AG04450 (cell line): ENCODE measurements around the gene CNEP1R1. TPM values are rescaled to one million over a fixed set of nuclear protein-coding genes. Genes with fewer than 3 reads are reported as not detected.
"Not testable (repeated sequence)": the region's sequence is repeated elsewhere in the genome, so short reads cannot be mapped to it uniquely, and the experiment has no call there.

Experiments
- CTCF ChIA-PET: fragments of 300-600, 350-600 bp; formaldehyde crosslinking; extraction: SDS; loops from one replicate; lab custom pipeline; 2022; ENCODE audit warnings: antibody characterized with exemption, inconsistent platforms; lab: Charles Lee
- POLR2A ChIA-PET: fragments of 350-600 bp; formaldehyde crosslinking; extraction: SDS; loops from one replicate; lab custom pipeline; 2021; ENCODE audit warnings: antibody characterized with exemption, inconsistent platforms; lab: Yijun Ruan, JAX
- DNase-seq: peaks from one replicate; pipeline ENCODE4 v3.0.0-alpha.2; 2011; ENCODE audit warnings: low read depth, low spot score
- H3K27ac ChIP-seq: one replicate; pipeline ENCODE4 v1.5.1; 2012; ENCODE audit warnings: low read depth, low read length, control low read depth
- H3K27me3 ChIP-seq: one replicate; pipeline ENCODE4 v1.6.0; 2012; ENCODE audit warnings: low read length; ENCODE audit not compliant: control insufficient read depth, insufficient read depth
- H3K4me3 ChIP-seq: 2 replicates; pipeline ENCODE4 v1.5.1; 2011; ENCODE audit warnings: mild to moderate bottlenecking, low read depth, low read length, control low read depth
- H3K9me3 ChIP-seq: 2 replicates; pipeline ENCODE4 v1.5.1; 2012; ENCODE audit warnings: low read length; ENCODE audit not compliant: control insufficient read depth, insufficient read depth
- polyA plus RNA-seq: library from polyadenylated mRNA; depleted of rRNA; stranded (reverse); fragments of >200 nt; gene quantifications from 2 replicates; pipeline ENCODE4 v1.2.3, GENCODE V29; 2011
- TF ChIP-seq, protein P1 (sequence below): IDR thresholded peaks from 2 replicates; pipeline ENCODE4 v1.5.1; 2011; ENCODE audit warnings: low read depth, low read length, control low read depth, inconsistent platforms

CNEP1R1 gene
- polyA plus RNA-seq, 1 experiment, result 33.0 TPM

DNA sequence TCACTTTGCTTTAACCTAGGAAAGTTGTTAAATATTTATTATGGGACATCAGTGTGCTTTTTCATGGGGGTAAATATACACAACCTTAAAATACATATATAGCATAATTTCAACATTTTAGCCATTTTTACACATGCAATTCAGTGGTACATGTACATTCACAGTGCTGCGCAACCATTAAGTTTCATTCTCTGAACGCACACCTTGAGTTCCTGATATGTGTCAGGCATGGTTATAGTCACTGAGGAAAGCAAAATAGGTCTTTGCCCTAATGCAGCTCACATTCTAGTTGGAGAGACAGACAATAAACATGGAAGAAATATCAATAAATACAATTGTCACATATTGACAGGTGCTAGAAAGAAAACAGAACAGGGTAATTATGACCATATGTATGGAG is 12.8 kb upstream of the CNEP1R1 start:
- Histone ChIP-seq H3K27me3 (no peaks in the 10 kb centered on the region), H3K27ac (no peak overlapping the region), H3K9me3 (no peaks in the 10 kb centered on the region), H3K4me3 (no peak overlapping the region)
- TF ChIP-seq, protein P1, sequence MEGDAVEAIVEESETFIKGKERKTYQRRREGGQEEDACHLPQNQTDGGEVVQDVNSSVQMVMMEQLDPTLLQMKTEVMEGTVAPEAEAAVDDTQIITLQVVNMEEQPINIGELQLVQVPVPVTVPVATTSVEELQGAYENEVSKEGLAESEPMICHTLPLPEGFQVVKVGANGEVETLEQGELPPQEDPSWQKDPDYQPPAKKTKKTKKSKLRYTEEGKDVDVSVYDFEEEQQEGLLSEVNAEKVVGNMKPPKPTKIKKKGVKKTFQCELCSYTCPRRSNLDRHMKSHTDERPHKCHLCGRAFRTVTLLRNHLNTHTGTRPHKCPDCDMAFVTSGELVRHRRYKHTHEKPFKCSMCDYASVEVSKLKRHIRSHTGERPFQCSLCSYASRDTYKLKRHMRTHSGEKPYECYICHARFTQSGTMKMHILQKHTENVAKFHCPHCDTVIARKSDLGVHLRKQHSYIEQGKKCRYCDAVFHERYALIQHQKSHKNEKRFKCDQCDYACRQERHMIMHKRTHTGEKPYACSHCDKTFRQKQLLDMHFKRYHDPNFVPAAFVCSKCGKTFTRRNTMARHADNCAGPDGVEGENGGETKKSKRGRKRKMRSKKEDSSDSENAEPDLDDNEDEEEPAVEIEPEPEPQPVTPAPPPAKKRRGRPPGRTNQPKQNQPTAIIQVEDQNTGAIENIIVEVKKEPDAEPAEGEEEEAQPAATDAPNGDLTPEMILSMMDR, result no peak
- DNase-seq, result no peak
- CTCF ChIA-PET, result interaction anchor here (1.4 to 7.1 kb wide), 3 partner anchors 13 to 794 kb away, joined by 4 to 53 read pairs (median 8); partner anchors contain the start of gene CNEP1R1
- POLR2A ChIA-PET, result no interaction called here

- H3K4me3 ChIP-seq, POLR2A ChIA-PET, H3K27ac ChIP-seq, H3K27me3 ChIP-seq, H3K9me3 ChIP-seq, DNase-seq: not testable (repeated sequence)
- CTCF ChIA-PET, result interaction anchor here (7.1 kb wide), 1 partner anchor 11 kb away, joined by 53 read pairs; the partner anchor contains the start of gene CNEP1R1
Observed at GRCh38 chr16:50014211-50014610, 10.8 kb upstream of the CNEP1R1 start.

GRCh38 chr16:50015631-50016030 is 9.4 kb upstream of the CNEP1R1 start:
- no peak overlapping the region for H3K4me3 ChIP-seq
- no peak overlapping the region for H3K27ac ChIP-seq
- H3K27me3 ChIP-seq, result no peaks in the 10 kb centered on the region
- ChIA-PET CTCF (interaction anchor here (0.6 to 7.1 kb wide), 2 partner anchors 10 to 337 kb away, joined by 7 to 53 read pairs; partner anchors contain the start of gene CNEP1R1), POLR2A (no interaction called here)
- H3K9me3 ChIP-seq, result no peaks in the 10 kb centered on the region
- TF ChIP-seq, protein P1, result no peak
- DNase-seq, result no peak

- TF ChIP-seq, protein P1, result no peak
- no peak for DNase-seq
- no peaks in the 10 kb centered on the region for H3K27me3 ChIP-seq
- H3K4me3 ChIP-seq, result no peak overlapping the region
- ChIA-PET CTCF (no interaction called here), POLR2A (no interaction called here)
- no peaks in the 10 kb centered on the region for H3K9me3 ChIP-seq
- no peak overlapping the region for H3K27ac ChIP-seq
Observed at GRCh38 chr16:50017553-50017952, 7.5 kb upstream of the CNEP1R1 start.

DNA sequence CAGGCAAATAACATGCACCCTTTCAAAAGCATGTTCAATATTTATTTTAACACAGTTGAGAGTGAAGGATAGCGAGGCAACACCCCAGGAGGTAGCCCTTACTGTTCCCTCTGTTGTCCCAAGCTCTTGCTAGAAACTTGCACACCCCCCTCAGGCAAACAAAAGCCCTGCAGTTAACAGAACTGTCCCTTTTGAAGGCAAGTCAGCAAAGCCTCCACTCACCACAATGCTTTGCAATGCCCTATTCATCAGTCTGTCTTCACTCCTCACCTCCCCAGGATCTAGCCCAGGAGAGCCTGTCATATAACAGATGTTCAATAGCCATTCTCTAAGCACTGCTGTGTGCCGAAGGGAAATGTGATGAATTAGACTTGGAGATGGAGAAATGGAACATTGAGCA is 3.5 kb upstream of the CNEP1R1 start:
- H3K4me3 ChIP-seq, result no peak overlapping the region
- H3K27me3 ChIP-seq, result no peaks in the 10 kb centered on the region
- H3K9me3 ChIP-seq, result no peaks in the 10 kb centered on the region
- H3K27ac ChIP-seq, result no peak overlapping the region
- no peak for DNase-seq
- ChIA-PET POLR2A (no interaction called here), CTCF (interaction anchor here (4.8 kb wide), 1 partner anchor 188 kb away, joined by 216 read pairs; no protein-coding TSS in a partner anchor)
- TF ChIP-seq, protein P1, result no peak
